Neuronal stem cell (in vitro differentiated cells): ENCODE measurements around the gene POP7.

ENCODE experiments used
- DNase-seq: peaks from one replicate; pipeline ENCODE4 v3.0.0-alpha.2; 2013; ENCODE audit warnings: low spot score
- H2AFZ ChIP-seq: one replicate; pipeline ENCODE4 v1.6.1; 2013; ENCODE audit warnings: mild to moderate bottlenecking, low read length, inconsistent platforms
- H2AK5ac ChIP-seq: 2 replicates; pipeline ENCODE4 v1.6.1; 2013; ENCODE audit warnings: low read depth, mild to moderate bottlenecking, inconsistent platforms, low read length, moderate library complexity, mixed read lengths
- H2BK120ac ChIP-seq: 2 replicates; pipeline ENCODE4 v1.6.1; 2013; ENCODE audit warnings: low read depth, mild to moderate bottlenecking, inconsistent platforms, low read length, moderate library complexity, mixed read lengths
- H2BK12ac ChIP-seq: one replicate; pipeline ENCODE4 v1.6.1; 2013; ENCODE audit warnings: low read length, inconsistent platforms
- H2BK15ac ChIP-seq: 2 replicates; pipeline ENCODE4 v1.6.1; 2013; ENCODE audit warnings: mild to moderate bottlenecking, low read length, inconsistent platforms, mixed read lengths
- H2BK5ac ChIP-seq: one replicate; pipeline ENCODE4 v1.6.1; 2013; ENCODE audit warnings: inconsistent platforms, mild to moderate bottlenecking, low read length, moderate library complexity
- H3K14ac ChIP-seq: one replicate; pipeline ENCODE4 v1.6.1; 2013; ENCODE audit warnings: low read length, inconsistent platforms
- H3K18ac ChIP-seq: 2 replicates; pipeline ENCODE4 v1.6.1; 2013; ENCODE audit warnings: low read length, inconsistent platforms
- H3K23ac ChIP-seq: 2 replicates; pipeline ENCODE4 v1.6.1; 2013; ENCODE audit warnings: low read depth, mild to moderate bottlenecking, mixed read lengths, low read length, inconsistent platforms; ENCODE audit not compliant: poor library complexity
- H3K27ac ChIP-seq: replicated peaks from 3 replicates; pipeline ENCODE4 v1.5.1; 2013; ENCODE audit warnings: low read length, inconsistent platforms
- H3K27me3 ChIP-seq, 3 experiments: 2 replicates each; pipeline ENCODE4 v1.6.1; 2013; ENCODE audit warnings: low read length in 3 of 3, mild to moderate bottlenecking in 2 of 3, inconsistent platforms in 1 of 3, low read depth in 1 of 3, mixed read lengths in 1 of 3, moderate library complexity in 1 of 3; ENCODE audit not compliant: control insufficient read depth in 3 of 3, insufficient read depth in 3 of 3
- H3K36me3 ChIP-seq, 2 donors: replicated peaks in 1 of 2; 2 replicates each; pipeline ENCODE4 v1.6.1; 2013; ENCODE audit warnings: low read length in 2 of 2; ENCODE audit not compliant: control insufficient read depth in 2 of 2, insufficient read depth in 2 of 2
- H3K4ac ChIP-seq: 2 replicates; pipeline ENCODE4 v1.6.1; 2013; ENCODE audit warnings: inconsistent platforms, mild to moderate bottlenecking, low read length, moderate library complexity
- H3K4me1 ChIP-seq, 2 donors: 1 replicate in 1 of 2; 2 replicates in 1 of 2; pipeline ENCODE4 v1.6.1; 2013; ENCODE audit warnings: low read length in 2 of 2, low read depth in 1 of 2; ENCODE audit not compliant: control insufficient read depth in 2 of 2, insufficient read depth in 1 of 2
- H3K4me2 ChIP-seq: one replicate; pipeline ENCODE4 v1.6.1; 2013; ENCODE audit warnings: mild to moderate bottlenecking, low read length, inconsistent platforms; ENCODE audit not compliant: insufficient read depth, poor library complexity, severe bottlenecking
- H3K4me3 ChIP-seq, 2 donors: 2 replicates each; pipeline ENCODE4 v1.5.1; 2013; ENCODE audit warnings: low read length in 2 of 2, mild to moderate bottlenecking in 2 of 2, inconsistent platforms in 1 of 2, moderate library complexity in 1 of 2
- H3K79me1 ChIP-seq: one replicate; pipeline ENCODE4 v1.6.1; 2013; ENCODE audit warnings: low read depth, mild to moderate bottlenecking, inconsistent platforms, low read length, moderate library complexity
- H3K9ac ChIP-seq: one replicate; pipeline ENCODE4 v1.6.1; 2013; ENCODE audit warnings: mild to moderate bottlenecking, low read depth, low read length, inconsistent platforms; ENCODE audit not compliant: poor library complexity
- H3K9me3 ChIP-seq, 2 donors: replicated peaks in 1 of 2; 2 replicates each; pipeline versions ENCODE3 to v1.6.1; 2013; ENCODE audit warnings: low read length in 2 of 2, mild to moderate bottlenecking in 2 of 2, inconsistent platforms in 1 of 2, low read depth in 1 of 2, mixed read lengths in 1 of 2, moderate library complexity in 1 of 2; ENCODE audit not compliant: control insufficient read depth in 2 of 2, insufficient read depth in 1 of 2
- H4K8ac ChIP-seq: one replicate; pipeline ENCODE4 v1.6.1; 2013; ENCODE audit warnings: low read depth, mild to moderate bottlenecking, inconsistent platforms, low read length, moderate library complexity
- H4K91ac ChIP-seq: one replicate; pipeline ENCODE4 v1.6.1; 2013; ENCODE audit warnings: low read length, low read depth, mild to moderate bottlenecking, inconsistent platforms; ENCODE audit not compliant: poor library complexity
- WGBS, 2 donors: extraction: QIAGEN DNeasy Blood & Tissue Kit; methylation state at CpG; one replicate each; pipeline ENCODE4 v1.1.7; 2013; ENCODE audit warnings: missing lambda C conversion rate in 2 of 2, mixed read lengths in 1 of 2; ENCODE audit not compliant: insufficient read length in 2 of 2, insufficient replicate concordance in 1 of 2; ENCODE audit errors: extremely low coverage in 2 of 2; 5-methylcytosine and 5-hydroxymethylcytosine counted together

The POP7 gene

DNA sequence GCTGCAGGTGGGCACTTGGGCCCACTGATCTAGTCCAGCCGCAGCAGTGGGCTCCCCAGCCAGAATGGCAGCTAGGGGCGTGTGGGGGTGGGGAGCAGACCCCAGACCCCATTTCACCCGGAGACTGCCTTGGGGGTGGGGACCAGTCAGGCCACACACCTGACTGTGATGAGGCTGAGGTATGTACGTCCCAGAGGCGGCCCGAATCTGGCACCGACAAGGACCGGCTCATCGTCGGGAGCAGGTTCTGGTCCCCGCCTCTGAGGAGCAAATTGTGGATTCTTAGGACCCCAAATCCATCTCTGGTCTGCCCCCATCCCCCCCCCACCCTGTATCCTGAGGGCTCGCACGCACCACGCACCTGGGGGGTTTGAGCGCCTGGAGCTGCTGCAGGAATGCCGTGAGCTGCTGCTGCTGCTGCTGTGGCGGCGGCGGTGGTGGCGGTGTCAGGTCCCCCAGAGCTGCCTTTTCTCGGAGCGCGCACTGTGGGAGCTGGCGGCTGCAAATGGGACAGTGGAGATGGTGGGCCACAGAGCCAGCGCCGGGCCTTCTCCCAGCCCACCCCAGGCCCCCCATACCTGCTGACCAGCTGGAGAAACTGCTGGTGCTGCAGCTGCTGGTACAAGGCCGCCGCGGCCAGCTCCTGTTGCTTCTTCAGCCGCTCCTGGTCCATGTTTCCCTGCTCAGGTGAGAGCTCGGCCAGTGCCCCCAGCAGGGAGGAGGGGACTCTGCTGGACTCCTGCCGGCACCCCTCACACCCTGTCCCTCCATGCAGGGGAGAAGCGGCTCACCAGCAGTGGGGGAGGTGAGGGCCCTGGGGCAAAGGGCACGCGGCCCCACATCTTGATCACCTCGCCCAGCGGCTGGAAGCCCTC is 22.0 kb upstream of the POP7 start:
- Histone ChIP-seq H4K91ac (no peak overlapping the region), H4K8ac (peak overlapping the region; percentile 17), H3K23ac (peak overlapping the region; percentile 12), H3K18ac (no peak overlapping the region), H3K14ac (no peak overlapping the region), H3K9me3 (peaks cover 0 to 1% of the 10 kb centered on the region in 2 donors), H3K4me1 (peaks cover 0 to 2% of the 10 kb centered on the region in 2 donors), H3K4ac (no peak overlapping the region), H2AK5ac (no peak overlapping the region), H2BK12ac (no peak overlapping the region), H3K79me1 (peaks cover 23% of the 10 kb centered on the region), H2BK15ac (no peak overlapping the region), H3K4me2 (no peak overlapping the region), H3K4me3 (no peak overlapping the region), H2BK120ac (no peak overlapping the region), H3K27ac (no peak overlapping the region), H2BK5ac (no peak overlapping the region), H3K27me3 (no peaks in the 10 kb centered on the region), H2AFZ (no peak overlapping the region), H3K36me3 (peaks cover 70 to 100% of the 10 kb centered on the region in 2 donors), H3K9ac (no peak overlapping the region)
- no CpG with 5 or more reads among the region's 37 CpGs for WGBS, 2 donors
- no peak for DNase-seq

DNA sequence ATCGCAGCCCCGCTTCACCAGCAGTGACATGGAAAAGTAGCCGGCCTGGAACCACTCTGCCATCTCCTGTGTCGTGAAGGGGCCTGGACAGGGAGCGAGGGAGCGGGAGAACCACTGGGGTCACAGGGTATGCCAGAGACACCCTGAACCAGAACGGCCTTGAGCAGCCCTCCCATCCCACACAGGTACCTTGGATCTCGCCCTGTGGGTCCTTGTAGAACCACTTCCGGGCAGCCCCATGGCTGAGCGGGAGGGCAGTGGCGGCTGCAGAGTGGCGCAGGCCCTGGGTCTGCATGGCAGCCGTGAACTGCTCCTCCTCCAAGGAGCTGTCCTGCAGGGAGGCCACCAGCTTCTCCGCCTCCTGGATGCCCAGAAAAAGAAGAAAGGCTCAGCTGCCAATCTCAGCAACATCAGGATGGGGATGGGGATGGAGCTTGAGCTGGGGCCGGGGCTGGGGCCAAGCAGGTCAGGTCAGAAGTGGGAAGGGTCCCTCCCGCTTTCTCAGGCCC is 21.3 kb upstream of the POP7 start:
- H3K14ac ChIP-seq = no peak overlapping the region
- H3K4ac ChIP-seq = no peak overlapping the region
- no peak overlapping the region for H3K4me3 ChIP-seq
- H3K18ac ChIP-seq = no peak overlapping the region
- H3K27me3 ChIP-seq = no peaks in the 10 kb centered on the region
- H3K23ac ChIP-seq = no peak overlapping the region
- H2BK5ac ChIP-seq = no peak overlapping the region
- no peak overlapping the region for H2AFZ ChIP-seq
- H2BK15ac ChIP-seq = no peak overlapping the region
- H3K79me1 ChIP-seq = peaks cover 26% of the 10 kb centered on the region
- H2BK12ac ChIP-seq = no peak overlapping the region
- peaks cover 75 to 100% of the 10 kb centered on the region in 2 donors for H3K36me3 ChIP-seq
- no peak overlapping the region for H3K9ac ChIP-seq
- WGBS, 2 donors = no CpG with 5 or more reads among the region's 16 CpGs
- no peak overlapping the region for H2BK120ac ChIP-seq
- peaks cover 2% of the 10 kb centered on the region in 2 donors for H3K4me1 ChIP-seq
- H3K9me3 ChIP-seq = peaks cover 0 to 1% of the 10 kb centered on the region in 2 donors
- no peak overlapping the region for H3K27ac ChIP-seq
- H4K91ac ChIP-seq = no peak overlapping the region
- no peak overlapping the region for H2AK5ac ChIP-seq
- DNase-seq = no peak
- no peak overlapping the region for H4K8ac ChIP-seq
- H3K4me2 ChIP-seq = no peak overlapping the region

DNA sequence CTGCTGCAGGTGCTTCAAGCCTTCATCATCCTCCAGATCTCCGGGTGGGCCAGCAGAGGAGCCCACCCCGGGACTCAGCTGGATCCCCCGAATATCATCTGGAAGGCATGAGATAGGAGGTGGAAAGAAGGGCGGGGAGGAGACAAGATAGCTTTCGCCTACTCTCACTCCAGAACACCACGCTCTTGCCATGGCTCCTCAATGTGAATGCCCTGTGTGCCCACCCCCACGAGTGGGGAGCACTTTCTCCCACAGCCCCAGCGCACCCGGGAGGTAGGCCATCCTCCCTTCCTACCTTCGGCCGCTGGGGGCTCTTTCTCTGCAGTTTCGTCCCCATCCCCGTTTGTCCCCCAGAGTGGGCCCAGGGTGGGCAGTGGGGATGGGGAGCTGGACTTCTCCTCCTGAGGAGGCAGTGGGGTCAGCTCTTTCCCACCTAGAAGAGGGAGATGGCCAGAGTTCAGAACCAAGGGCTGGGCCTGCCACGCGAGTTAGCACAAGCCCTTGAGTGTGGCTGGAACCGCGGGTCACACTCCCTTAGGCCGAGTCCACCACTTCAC is 20.8 kb upstream of the POP7 start:
- peak overlapping the region in 1 of 2 donors; percentile 17 for H3K4me3 ChIP-seq
- H4K91ac ChIP-seq = no peak overlapping the region
- H2BK5ac ChIP-seq = no peak overlapping the region
- H3K79me1 ChIP-seq = peaks cover 27% of the 10 kb centered on the region
- H3K23ac ChIP-seq = no peak overlapping the region
- no peak overlapping the region for H2AK5ac ChIP-seq
- no peak overlapping the region for H3K4ac ChIP-seq
- no peak overlapping the region for H2AFZ ChIP-seq
- no peak overlapping the region for H2BK120ac ChIP-seq
- H3K27ac ChIP-seq = no peak overlapping the region
- DNase-seq = no peak
- no peak overlapping the region for H3K4me2 ChIP-seq
- H2BK15ac ChIP-seq = no peak overlapping the region
- H3K18ac ChIP-seq = no peak overlapping the region
- no CpG with 5 or more reads among the region's 18 CpGs for WGBS, 2 donors
- H3K9me3 ChIP-seq = peaks cover 0 to 1% of the 10 kb centered on the region in 2 donors
- peaks cover 2% of the 10 kb centered on the region in 2 donors for H3K4me1 ChIP-seq
- peaks cover 74 to 100% of the 10 kb centered on the region in 2 donors for H3K36me3 ChIP-seq
- H3K9ac ChIP-seq = no peak overlapping the region
- no peak overlapping the region for H3K14ac ChIP-seq
- H2BK12ac ChIP-seq = no peak overlapping the region
- no peak overlapping the region for H4K8ac ChIP-seq
- no peaks in the 10 kb centered on the region for H3K27me3 ChIP-seq

DNA sequence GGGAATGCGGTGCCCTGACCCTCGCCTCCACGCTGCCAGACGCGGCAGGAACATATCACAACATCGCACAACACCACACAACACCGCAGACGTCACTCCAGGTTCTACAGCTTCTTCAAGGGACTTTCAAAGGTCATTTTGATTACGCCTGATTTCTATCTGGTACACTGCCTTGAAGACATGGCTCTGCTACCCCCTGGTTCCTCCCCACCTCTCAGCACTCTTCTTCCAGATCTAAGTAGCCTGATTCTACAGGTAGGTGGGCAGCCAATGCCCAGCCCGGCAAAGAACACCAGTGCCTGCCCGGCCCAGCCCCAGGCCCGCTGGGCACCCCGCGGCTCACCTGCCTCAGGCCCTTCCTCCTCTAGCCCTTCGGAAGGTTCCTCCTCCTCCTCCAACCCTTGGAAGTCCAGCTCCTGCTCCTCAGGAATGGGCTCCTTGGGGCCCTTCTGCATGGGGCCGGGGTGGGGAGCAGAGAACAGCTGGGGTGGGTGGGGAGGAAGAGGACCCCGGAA is 20.2 kb upstream of the POP7 start:
- Histone ChIP-seq H3K36me3 (peaks cover 74 to 96% of the 10 kb centered on the region in 2 donors), H3K18ac (no peak overlapping the region), H3K4me3 (no peak overlapping the region), H3K4me2 (no peak overlapping the region), H3K27ac (no peak overlapping the region), H3K4ac (no peak overlapping the region), H2BK15ac (no peak overlapping the region), H2AFZ (no peak overlapping the region), H3K79me1 (peaks cover 27% of the 10 kb centered on the region), H3K23ac (no peak overlapping the region), H3K9me3 (peaks cover 0 to 1% of the 10 kb centered on the region in 2 donors), H2BK120ac (no peak overlapping the region), H4K91ac (no peak overlapping the region), H2BK12ac (no peak overlapping the region), H2BK5ac (no peak overlapping the region), H4K8ac (no peak overlapping the region), H3K9ac (no peak overlapping the region), H3K27me3 (no peaks in the 10 kb centered on the region), H2AK5ac (no peak overlapping the region), H3K4me1 (peaks cover 0 to 2% of the 10 kb centered on the region in 2 donors), H3K14ac (no peak overlapping the region)
- no CpG with 5 or more reads among the region's 17 CpGs for WGBS, 2 donors
- DNase-seq = no peak
